NK-92 (cell line): ENCODE measurements around the gene UBTF.

Experiments used
- DNase-seq: peaks from one replicate; lab custom pipeline; 2025; ENCODE audit not compliant: unreplicated experiment; lab: John Stamatoyannopoulos, UW

UBTF gene

GRCh38 chr17:44214230-44214494 lies 5.3 kb downstream of the UBTF start:
- no peak for DNase-seq

- DNase-seq: no peak
These were observed 5.9 kb downstream of the UBTF start for GRCh38 chr17:44213403-44214229.

- DNase-seq: no peak
These were observed 6.7 kb downstream of the UBTF start for GRCh38 chr17:44212507-44213402.

- DNase-seq: no peak
These were observed 7.9 kb downstream of the UBTF start for GRCh38 chr17:44211281-44212265.

- DNase-seq: no peak
These were observed 8.9 kb downstream of the UBTF start for GRCh38 chr17:44210342-44211192.

- no peak for DNase-seq
These were observed 9.6 kb downstream of the UBTF start for GRCh38 chr17:44209786-44210341.

GRCh38 chr17:44207743-44208142 lies 11.7 kb downstream of the UBTF start:
- no peak for DNase-seq

GRCh38 chr17:44207319-44207718 lies 12.2 kb downstream of the UBTF start:
- no peak for DNase-seq

- DNase-seq: no peak
These were observed 12.7 kb downstream of the UBTF start for GRCh38 chr17:44206825-44207155.

- DNase-seq: no peak
These were observed 13.3 kb downstream of the UBTF start for GRCh38 chr17:44205962-44206824.

GRCh38 chr17:44204441-44204882 lies 15.0 kb downstream of the UBTF start:
- DNase-seq: no peak

GRCh38 chr17:44203731-44204440 lies 15.6 kb downstream of the UBTF start:
- DNase-seq: no peak

- DNase-seq: no peak
These were observed 16.7 kb downstream of the UBTF start for GRCh38 chr17:44202756-44203155.

- DNase-seq: no peak
These were observed 18.9 kb downstream of the UBTF start for GRCh38 chr17:44200478-44201155.

GRCh38 chr17:44199553-44200477 lies 19.7 kb downstream of the UBTF start, which contains the start of gene ATXN7L3:
ATXN7L3 (minus strand) TSS chr17:44199884; CDS start chr17:44198070, 1,814 bp downstream.
- DNase-seq: peak; percentile 94

GRCh38 chr17:44198721-44199552 lies 20.5 kb downstream of the UBTF start:
- DNase-seq: no peak
